Measurements from ENCODE around the gene ELMO1.

ELMO1 gene

DNA sequence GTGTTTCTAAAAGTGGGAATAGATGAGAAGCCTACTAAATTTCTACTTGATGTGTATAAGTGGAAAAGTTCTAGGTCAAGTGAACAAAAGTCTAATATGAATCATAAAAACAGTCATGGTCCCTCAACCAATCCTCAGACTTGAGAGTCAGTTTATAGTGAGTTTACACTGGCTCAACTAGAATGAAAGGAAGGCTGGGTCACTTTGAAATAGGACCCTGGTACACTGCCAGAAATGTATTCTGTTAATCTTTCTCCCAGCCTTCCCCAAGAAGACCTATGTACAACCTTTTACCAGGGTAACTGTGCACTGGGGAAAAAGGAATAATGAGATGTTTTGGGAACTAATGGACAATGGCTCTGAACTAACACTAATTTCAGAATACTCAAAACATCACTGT is 17.3 kb downstream of the ELMO1 start:
- intact Hi-C loops (cut with DNase I; ENCODE audit: low total_unique reads) = no loop called here
- Histone ChIP-seq H3K9me3 (no peaks in the 10 kb centered on the region), H3K27ac (no peak overlapping the region), H3K4me3 (no peak overlapping the region), H3K4me1 (no peaks in the 10 kb centered on the region), H3K27me3 (no peaks in the 10 kb centered on the region), H3K36me3 (no peaks in the 10 kb centered on the region)
- TF ChIP-seq, protein P1, sequence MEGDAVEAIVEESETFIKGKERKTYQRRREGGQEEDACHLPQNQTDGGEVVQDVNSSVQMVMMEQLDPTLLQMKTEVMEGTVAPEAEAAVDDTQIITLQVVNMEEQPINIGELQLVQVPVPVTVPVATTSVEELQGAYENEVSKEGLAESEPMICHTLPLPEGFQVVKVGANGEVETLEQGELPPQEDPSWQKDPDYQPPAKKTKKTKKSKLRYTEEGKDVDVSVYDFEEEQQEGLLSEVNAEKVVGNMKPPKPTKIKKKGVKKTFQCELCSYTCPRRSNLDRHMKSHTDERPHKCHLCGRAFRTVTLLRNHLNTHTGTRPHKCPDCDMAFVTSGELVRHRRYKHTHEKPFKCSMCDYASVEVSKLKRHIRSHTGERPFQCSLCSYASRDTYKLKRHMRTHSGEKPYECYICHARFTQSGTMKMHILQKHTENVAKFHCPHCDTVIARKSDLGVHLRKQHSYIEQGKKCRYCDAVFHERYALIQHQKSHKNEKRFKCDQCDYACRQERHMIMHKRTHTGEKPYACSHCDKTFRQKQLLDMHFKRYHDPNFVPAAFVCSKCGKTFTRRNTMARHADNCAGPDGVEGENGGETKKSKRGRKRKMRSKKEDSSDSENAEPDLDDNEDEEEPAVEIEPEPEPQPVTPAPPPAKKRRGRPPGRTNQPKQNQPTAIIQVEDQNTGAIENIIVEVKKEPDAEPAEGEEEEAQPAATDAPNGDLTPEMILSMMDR (IDR thresholded peaks at IDR 0.05) = no peak
- DNase-seq = no peak

DNA sequence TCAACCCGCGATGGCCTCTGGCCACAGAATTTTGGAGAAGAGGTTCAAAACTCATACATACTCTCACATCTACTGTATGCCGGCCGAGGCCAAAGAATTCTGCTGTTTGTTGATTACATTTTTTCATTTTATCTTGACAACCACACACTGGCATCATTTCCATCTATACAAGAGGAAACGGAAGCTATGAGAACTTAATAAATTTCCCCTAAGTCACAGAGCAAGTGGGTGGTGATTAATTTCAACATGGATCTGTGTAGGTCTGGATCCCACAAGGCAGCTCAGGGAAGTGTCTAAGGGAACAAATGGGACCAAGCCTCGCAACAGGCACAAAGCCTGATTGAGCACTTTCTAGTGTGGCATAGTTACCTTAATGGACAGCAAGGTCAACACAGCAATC is 18.0 kb downstream of the ELMO1 start:
- H3K4me1 ChIP-seq = no peaks in the 10 kb centered on the region
- no peaks in the 10 kb centered on the region for H3K36me3 ChIP-seq
- H3K9me3 ChIP-seq = no peaks in the 10 kb centered on the region
- no peaks in the 10 kb centered on the region for H3K27me3 ChIP-seq
- intact Hi-C loops (cut with DNase I; ENCODE audit: low total_unique reads) = no loop called here
- DNase-seq = no peak
- TF ChIP-seq, protein P1 (IDR thresholded peaks at IDR 0.05) = no peak
- no peak overlapping the region for H3K4me3 ChIP-seq
- H3K27ac ChIP-seq = no peak overlapping the region

DNA sequence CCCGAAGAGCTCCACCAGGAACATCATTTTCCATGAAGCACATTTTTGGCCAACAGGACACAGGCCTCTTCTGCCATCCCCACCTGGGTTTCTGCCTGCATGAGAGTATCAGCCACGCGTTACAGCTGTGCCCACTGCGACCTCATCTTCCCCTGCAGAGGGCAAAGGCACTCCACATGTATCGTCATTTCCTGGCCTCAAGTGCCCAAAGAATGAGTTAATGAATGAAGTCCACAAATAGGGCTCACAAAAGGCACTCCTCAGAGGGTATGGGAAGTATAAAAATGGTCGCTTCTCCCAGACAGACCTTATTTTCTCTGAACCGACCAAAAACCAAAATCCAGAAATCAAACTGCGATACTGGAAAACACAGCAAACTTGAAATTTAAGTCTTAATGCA is 18.5 kb downstream of the ELMO1 start:
- Histone ChIP-seq H3K4me1 (no peaks in the 10 kb centered on the region), H3K36me3 (no peaks in the 10 kb centered on the region), H3K27me3 (no peaks in the 10 kb centered on the region), H3K27ac (no peak overlapping the region), H3K4me3 (no peak overlapping the region), H3K9me3 (no peaks in the 10 kb centered on the region)
- DNase-seq = no peak
- intact Hi-C loops (cut with DNase I; ENCODE audit: low total_unique reads) = no loop called here
- TF ChIP-seq, protein P1 (IDR thresholded peaks at IDR 0.05) = no peak

DNA sequence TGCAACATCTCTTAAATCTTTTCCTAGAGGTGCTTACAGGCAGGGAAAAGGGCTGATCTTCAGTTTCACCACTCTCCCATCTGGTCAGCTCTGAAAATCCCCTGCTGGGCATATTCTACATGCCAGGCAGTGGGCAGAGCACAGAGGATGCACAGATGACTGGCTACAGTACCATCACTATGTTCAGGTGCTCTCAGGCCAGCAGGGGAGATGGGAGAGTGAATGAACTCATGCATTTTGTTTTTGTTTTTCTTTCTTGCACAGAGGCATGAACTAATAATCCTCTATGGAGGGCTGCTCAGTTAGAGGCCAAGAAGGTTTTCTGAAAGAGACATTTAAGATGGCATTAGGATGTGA is 19.3 kb downstream of the ELMO1 start:
- intact Hi-C loops (cut with DNase I; ENCODE audit: low total_unique reads) = no loop called here
- Histone ChIP-seq H3K4me1 (no peaks in the 10 kb centered on the region), H3K27me3 (no peaks in the 10 kb centered on the region), H3K9me3 (no peaks in the 10 kb centered on the region), H3K27ac (no peak overlapping the region), H3K4me3 (no peak overlapping the region), H3K36me3 (no peaks in the 10 kb centered on the region)
- TF ChIP-seq, protein P1 (IDR thresholded peaks at IDR 0.05) = no peak
- no peak for DNase-seq

DNA sequence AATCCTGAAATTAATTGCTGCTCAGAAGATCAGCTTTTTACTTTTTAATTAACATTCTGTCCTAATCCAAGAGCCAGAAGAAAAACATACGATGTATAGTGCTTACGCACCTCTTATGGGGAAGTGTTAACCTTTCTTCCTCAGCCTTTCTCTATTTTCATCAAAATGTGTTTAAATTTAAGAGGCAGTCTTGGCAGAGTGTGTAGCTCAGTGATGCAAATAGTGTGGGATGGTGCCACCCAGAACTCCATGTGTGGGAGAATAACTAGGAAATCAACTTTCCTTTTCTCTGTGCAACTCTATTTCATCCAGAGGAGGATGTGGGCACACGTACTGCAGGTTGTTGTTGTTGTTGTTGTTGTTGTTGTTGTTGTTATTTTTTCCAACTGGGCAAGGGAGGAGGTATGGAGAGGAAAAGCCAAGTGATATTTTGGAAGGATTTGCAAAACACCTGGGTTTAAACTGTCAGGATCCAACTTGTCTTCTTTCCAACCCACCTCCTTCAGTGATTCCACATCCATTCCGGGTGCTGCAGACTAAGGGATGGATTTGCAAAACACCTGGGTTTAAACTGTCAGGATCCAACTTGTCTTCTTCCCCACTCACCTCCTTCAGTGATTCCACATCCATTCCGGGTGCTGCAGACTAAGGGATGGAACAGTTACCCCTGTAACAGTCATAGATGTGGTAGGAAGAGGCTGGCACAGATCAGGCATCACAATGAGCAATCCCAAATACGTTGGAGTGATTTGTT is 19.8 kb downstream of the ELMO1 start:
- Histone ChIP-seq H3K27ac (no peak overlapping the region), H3K4me1 (no peaks in the 10 kb centered on the region)
- intact Hi-C loops (cut with DNase I; ENCODE audit: low total_unique reads) = no loop called here

More for the DNA sequence above, 19.8 kb downstream of the ELMO1 start:
- TF ChIP-seq, protein P1 (IDR thresholded peaks at IDR 0.05) = no peak
- no peak for DNase-seq
- Histone ChIP-seq H3K36me3 (no peaks in the 10 kb centered on the region), H3K4me3 (no peak overlapping the region), H3K9me3 (no peaks in the 10 kb centered on the region), H3K27me3 (no peaks in the 10 kb centered on the region)

Data from tibial artery (tissue), 4 donors.